Heart left ventricle (tissue), 16 donors: ENCODE measurements around the gene UQCC5. TPM values are rescaled to one million over a fixed set of nuclear protein-coding genes. Genes with fewer than 3 reads are reported as not detected.

ENCODE experiments used
- ATAC-seq, 4 donors: fragments of 200-7000 bp; cut with Tn5 transposase; one replicate each; pipeline ENCODE4 v1.9.1; 2020 to 2022; ENCODE audit warnings: moderate library complexity in 4 of 4, mild to moderate bottlenecking in 3 of 4, moderate number of reproducible peaks in 1 of 4
- DNase-seq, 5 donors: peaks; one replicate each; pipeline ENCODE4 v3.0.0-alpha.2; 2020
- H3K27ac ChIP-seq, 12 donors: fragments of 200-600 bp; sonication (generic) in 4 of 12; one replicate each; pipeline versions ENCODE4 v1.5.0 to v1.8.0; 2016 to 2022; ENCODE audit warnings: mild to moderate bottlenecking in 2 of 12
- H3K27me3 ChIP-seq, 9 donors: fragments of 200-600 bp; sonication (generic) in 2 of 9; one replicate each; pipeline versions ENCODE4 v1.5.1 to v1.8.0; 2016 to 2022; ENCODE audit warnings: mild to moderate bottlenecking in 3 of 9
- H3K36me3 ChIP-seq, 9 donors: fragments of 200-600 bp; sonication (generic) in 2 of 9; one replicate each; pipeline versions ENCODE4 v1.5.0 to v1.8.0; 2018 to 2022; ENCODE audit warnings: mild to moderate bottlenecking in 2 of 9
- H3K4me1 ChIP-seq, 12 donors: fragments of 200-600 bp; sonication (generic) in 4 of 12; one replicate each; pipeline versions ENCODE4 v1.5.0 to v1.8.0; 2016 to 2022; ENCODE audit warnings: mild to moderate bottlenecking in 3 of 12
- H3K4me3 ChIP-seq, 12 donors: fragments of 200-600 bp; sonication (generic) in 4 of 12; one replicate each; pipeline versions ENCODE4 v1.5.0 to v1.8.0; 2017 to 2022; ENCODE audit warnings: mild to moderate bottlenecking in 9 of 12, moderate library complexity in 4 of 12
- H3K9me3 ChIP-seq, 12 donors: fragments of 200-600 bp; sonication (generic) in 4 of 12; one replicate each; pipeline versions ENCODE4 v1.5.0 to v1.8.0; 2016 to 2022; ENCODE audit warnings: mild to moderate bottlenecking in 1 of 12
- POLR2A ChIP-seq, 2 donors: fragments of 450-650 bp; IDR thresholded peaks; one replicate each; pipeline ENCODE4 v1.6.1; 2017; ENCODE audit warnings: antibody characterized with exemption in 2 of 2, mild to moderate bottlenecking in 2 of 2, moderate library complexity in 2 of 2
- WGBS, 4 donors: extraction: QIAGEN DNeasy Blood & Tissue Kit in 2 of 4; methylation state at CpG; one replicate each; pipeline versions ENCODE4 v1.1.5 to v1.1.7; 2013 to 2018; 5-methylcytosine and 5-hydroxymethylcytosine counted together
- intact Hi-C, 10 donors: fragments of 100-400 bp; cut with DNase I; formaldehyde crosslinking; loops; one replicate each; pipeline versions ENCODE4 v1.11.1 to v1.14.2; 2022
- polyA plus RNA-seq, 2 donors: library from polyadenylated mRNA; stranded (reverse); fragments of 200-250 nt; gene quantifications; one replicate each; pipeline ENCODE4 v1.2.3, GENCODE V29; 2013
- total RNA-seq, 9 donors: library from RNA; depleted of rRNA in 2 of 9; stranded (reverse); fragments of >200 nt in 2 of 9; fragmentation: NEBNext Ultra II Directional in 3 of 9; extraction: Animal tissue kit (Norgen Biotek cat#: 25700) in 3 of 9; gene quantifications; one replicate each; pipeline versions ENCODE4 v1.1.0 to v1.2.4, GENCODE V29; 2016 to 2023
- TF ChIP-seq, protein P1 (sequence below), 12 donors: fragments of 200-600 bp; sonication (generic) in 4 of 12; IDR thresholded peaks; one replicate each; pipeline versions ENCODE4 v1.5.0 to v1.8.0; 2018 to 2022; ENCODE audit warnings: antibody characterized with exemption in 12 of 12, mild to moderate bottlenecking in 5 of 12
- donor health status: ischemic (EF 13 %, LVEDD 7.1; RV severe dilation, severe dysfunction).
- donor health status: healthy with polysubstance abuse.
- donor health status: DM: no; HTN: yes; CAD: no.
- donor health status: DM: no; HTN: no; CAD: no.
- donor health status: ischemic (EF 25% LVEDD 6.9; RV normal size, moderate dysfunction).
- donor health status: ischemic (EF 25% LVEDD 5.7; RV mildly dilated, moderate dysfunction).
- donor health status: healthy.
- donor health status: DM: yes; HTN: yes; CAD: no.
- donor health status: ischemic (EF 35%, LVEDD 5.7; RV mildly dilated, moderate dysfunction).
- donor health status: nonischemic (EF 11% LVEDD 7.7; RV severe dilation, severe dysfunction).
- donor health status: DM: yes; HTN: yes; CAD: no.
- donor health status: PGD.
- donor health status: ischemic (EF 29% LVEDD 5.4; RV normal size, mild dysfunction).
- donor health status: nonischemic (EF 23%, LVEDD 6.1; RV moderate dilation, normal function).

UQCC5 gene
- total and polyA plus RNA-seq, 11 donors = 2.0 to 113 (median 59.2) TPM

DNA sequence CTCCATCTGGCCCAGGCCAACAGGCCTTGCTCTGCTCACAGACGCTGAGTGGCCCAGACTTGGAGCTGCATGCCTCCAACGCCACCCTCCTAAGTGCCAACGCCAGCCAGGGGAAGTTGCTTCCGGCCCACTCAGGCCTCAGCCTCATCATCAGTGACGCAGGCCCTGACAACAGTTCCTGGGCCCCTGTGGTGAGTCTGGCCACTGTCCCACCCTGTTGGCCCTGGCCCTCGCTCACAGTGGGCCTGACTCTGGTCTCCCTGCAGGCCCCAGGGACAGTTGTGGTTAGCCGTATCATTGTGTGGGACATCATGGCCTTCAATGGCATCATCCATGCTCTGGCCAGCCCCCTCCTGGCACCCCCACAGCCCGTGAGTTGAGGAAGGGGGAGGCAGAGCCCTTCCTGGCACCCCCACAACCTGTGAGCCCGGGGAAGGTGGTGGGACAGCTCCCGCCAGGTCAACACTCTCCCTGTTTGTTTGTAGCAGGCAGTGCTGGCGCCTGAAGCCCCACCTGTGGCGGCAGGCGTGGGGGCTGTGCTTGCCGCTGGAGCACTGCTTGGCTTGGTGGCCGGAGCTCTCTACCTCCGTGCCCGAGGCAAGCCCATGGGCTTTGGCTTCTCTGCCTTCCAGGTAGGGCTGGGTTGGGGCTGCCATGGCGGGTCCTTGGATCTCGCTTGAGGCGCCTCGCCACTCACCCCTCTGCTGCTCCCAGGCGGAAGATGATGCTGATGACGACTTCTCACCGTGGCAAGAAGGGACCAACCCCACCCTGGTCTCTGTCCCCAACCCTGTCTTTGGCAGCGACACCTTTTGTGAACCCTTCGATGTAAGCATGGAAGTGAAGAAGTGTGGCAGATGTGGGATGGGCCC lies 12.8 kb upstream of the UQCC5 start:
- H3K4me1 ChIP-seq = peaks cover 9 to 40% (median 25%) of the 10 kb centered on the region in 12 donors
- DNase-seq = peak in 3 of 5 donors; percentile 20 to 51 (median 26)
- TF ChIP-seq, protein P1, sequence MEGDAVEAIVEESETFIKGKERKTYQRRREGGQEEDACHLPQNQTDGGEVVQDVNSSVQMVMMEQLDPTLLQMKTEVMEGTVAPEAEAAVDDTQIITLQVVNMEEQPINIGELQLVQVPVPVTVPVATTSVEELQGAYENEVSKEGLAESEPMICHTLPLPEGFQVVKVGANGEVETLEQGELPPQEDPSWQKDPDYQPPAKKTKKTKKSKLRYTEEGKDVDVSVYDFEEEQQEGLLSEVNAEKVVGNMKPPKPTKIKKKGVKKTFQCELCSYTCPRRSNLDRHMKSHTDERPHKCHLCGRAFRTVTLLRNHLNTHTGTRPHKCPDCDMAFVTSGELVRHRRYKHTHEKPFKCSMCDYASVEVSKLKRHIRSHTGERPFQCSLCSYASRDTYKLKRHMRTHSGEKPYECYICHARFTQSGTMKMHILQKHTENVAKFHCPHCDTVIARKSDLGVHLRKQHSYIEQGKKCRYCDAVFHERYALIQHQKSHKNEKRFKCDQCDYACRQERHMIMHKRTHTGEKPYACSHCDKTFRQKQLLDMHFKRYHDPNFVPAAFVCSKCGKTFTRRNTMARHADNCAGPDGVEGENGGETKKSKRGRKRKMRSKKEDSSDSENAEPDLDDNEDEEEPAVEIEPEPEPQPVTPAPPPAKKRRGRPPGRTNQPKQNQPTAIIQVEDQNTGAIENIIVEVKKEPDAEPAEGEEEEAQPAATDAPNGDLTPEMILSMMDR (IDR thresholded peaks at IDR 0.05) = no peak
- no peak for TF ChIP-seq POLR2A (IDR thresholded peaks at IDR 0.05)
- WGBS, 4 donors = 95 to 97% (median 95%) methylated on average over 20 to 26 of the region's 26 CpGs
- ATAC-seq = no peak
- peaks cover 0 to 92% (median 26%) of the 10 kb centered on the region in 9 donors for H3K36me3 ChIP-seq
- H3K27me3 ChIP-seq = no peaks in the 10 kb centered on the region
- H3K9me3 ChIP-seq = no peaks in the 10 kb centered on the region
- H3K27ac ChIP-seq = peak overlapping the region in 4 of 12 donors; percentile 76 to 91 (median 79)
- intact Hi-C loops = no loop called here
- H3K4me3 ChIP-seq = no peak overlapping the region

DNA sequence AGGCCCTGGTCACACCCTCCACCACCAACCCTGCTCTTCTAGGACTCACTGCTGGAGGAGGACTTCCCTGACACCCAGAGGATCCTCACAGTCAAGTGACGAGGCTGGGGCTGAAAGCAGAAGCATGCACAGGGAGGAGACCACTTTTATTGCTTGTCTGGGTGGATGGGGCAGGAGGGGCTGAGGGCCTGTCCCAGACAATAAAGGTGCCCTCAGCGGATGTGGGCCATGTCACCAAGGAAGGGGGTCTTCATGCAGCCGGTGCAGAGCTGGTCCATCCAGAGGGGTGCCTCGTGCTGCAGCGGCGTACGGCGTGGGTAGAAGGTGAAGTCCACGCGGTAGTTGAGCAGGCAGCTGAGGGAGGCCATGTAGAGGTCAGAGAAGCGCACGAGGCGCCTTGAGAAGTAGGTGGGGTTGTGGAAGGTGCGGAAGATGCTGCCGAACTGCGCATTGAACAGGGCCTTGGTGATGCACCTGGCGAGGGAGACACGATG lies 12.1 kb upstream of the UQCC5 start:
- Histone ChIP-seq H3K4me3 (no peak overlapping the region), H3K36me3 (peaks cover 0 to 92% (median 26%) of the 10 kb centered on the region in 9 donors), H3K9me3 (no peaks in the 10 kb centered on the region), H3K27me3 (no peaks in the 10 kb centered on the region), H3K4me1 (peaks cover 9 to 47% (median 30%) of the 10 kb centered on the region in 12 donors), H3K27ac (peak overlapping the region in 11 of 12 donors; percentile 43 to 91 (median 80))
- 94 to 97% (median 95%) methylated on average over 18 of the region's 18 CpGs for WGBS, 4 donors
- ATAC-seq (no peak), DNase-seq (peak in 3 of 5 donors; percentile 15 to 59 (median 24))
- no peak for TF ChIP-seq POLR2A (IDR thresholded peaks at IDR 0.05)
- TF ChIP-seq, protein P1 (IDR thresholded peaks at IDR 0.05) = no peak
- intact Hi-C loops = no loop called here

DNA sequence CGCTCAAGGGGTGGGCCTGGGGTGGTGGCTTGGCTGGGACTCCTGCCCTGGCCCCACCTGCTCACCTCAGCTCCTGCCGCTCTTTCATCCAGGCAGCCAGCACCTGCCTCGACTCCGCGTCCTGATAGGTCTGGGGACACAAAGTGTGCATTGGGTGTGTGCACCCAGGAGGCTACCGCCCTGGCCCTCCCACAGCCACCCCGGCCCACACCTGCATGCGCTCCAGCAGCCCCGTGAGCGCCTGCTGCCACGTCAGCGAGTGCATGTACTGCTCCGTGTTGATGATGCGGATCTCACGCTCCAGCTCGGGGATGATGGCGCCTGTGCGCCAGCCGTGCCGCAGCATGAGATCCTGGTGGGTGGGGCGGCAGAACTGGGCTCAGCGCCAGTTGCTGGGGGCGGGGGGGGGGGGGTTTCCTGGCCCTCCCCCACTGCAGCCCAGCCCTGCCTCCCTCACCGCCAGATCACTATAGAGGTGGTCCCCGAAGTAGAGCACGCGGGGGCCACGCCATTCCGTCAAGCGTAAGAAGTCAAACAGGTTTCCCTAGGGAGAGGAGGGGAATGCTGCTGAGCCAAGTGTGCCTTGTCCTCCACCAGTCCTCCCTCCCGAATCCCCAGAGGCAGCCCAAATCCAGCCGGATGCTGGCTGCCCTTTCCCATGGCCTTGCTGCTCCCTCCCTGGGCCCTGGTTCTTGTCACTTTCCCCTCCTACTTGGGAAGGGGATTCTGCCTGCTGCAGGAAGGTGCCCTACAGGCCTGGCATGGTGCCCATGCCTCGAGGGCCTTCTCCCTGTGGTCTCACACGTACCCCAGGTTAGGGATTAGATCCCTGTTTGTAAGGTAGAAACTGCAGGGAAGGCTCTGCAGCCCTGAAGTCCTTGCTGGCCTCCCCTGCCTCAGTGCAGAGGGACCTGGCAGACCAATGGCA lies 11.4 kb upstream of the UQCC5 start:
- no peaks in the 10 kb centered on the region for H3K9me3 ChIP-seq
- WGBS, 4 donors = 56 to 66% (median 63%) methylated on average over 25 to 34 of the region's 34 CpGs
- H3K4me3 ChIP-seq = peak overlapping the region in 1 of 12 donors; percentile 6
- intact Hi-C loops = loop anchor here in 3 of 10 donors (5.0 kb wide), 3 partner anchors 33 to 43 kb away; no protein-coding TSS in a partner anchor
- no peaks in the 10 kb centered on the region for H3K27me3 ChIP-seq
- ATAC-seq = peak; percentile 6 to 60 (median 30)
- TF ChIP-seq POLR2A (IDR thresholded peaks at IDR 0.05) = no peak
- TF ChIP-seq, protein P1 (IDR thresholded peaks at IDR 0.05) = no peak
- DNase-seq = peak; percentile 73 to 83 (median 77)
- peak overlapping the region; percentile 58 to 91 (median 79) for H3K27ac ChIP-seq
- H3K4me1 ChIP-seq = peaks cover 9 to 54% (median 37%) of the 10 kb centered on the region in 12 donors
- H3K36me3 ChIP-seq = peaks cover 0 to 85% (median 21%) of the 10 kb centered on the region in 9 donors
